OCI-LY1 (cell line): ENCODE data around the gene RAB11B.
"Not testable (repeated sequence)": the region's sequence is repeated elsewhere in the genome, so short reads cannot be mapped to it uniquely, and the experiment has no call there.

Experiments
- H2AFZ ChIP-seq: fragments of 200-600 bp; sonication (generic), shearing (Covaris generic); 2 replicates; pipeline ENCODE4 v1.6.0; 2014; ENCODE audit warnings: antibody characterized with exemption, mild to moderate bottlenecking, low read length
- H3F3A ChIP-seq: fragments of 200-600 bp; sonication (generic), shearing (Covaris generic); 2 replicates; pipeline ENCODE4 v1.6.0; 2014; ENCODE audit warnings: mild to moderate bottlenecking, antibody characterized with exemption, low read length, moderate library complexity; ENCODE audit not compliant: insufficient read depth
- H3K27ac ChIP-seq: fragments of 200-600 bp; sonication (generic); 2 replicates; pipeline ENCODE4 v1.5.1; 2014; ENCODE audit warnings: low read length, mixed run types, mild to moderate bottlenecking, low read depth; ENCODE audit not compliant: poor library complexity, severe bottlenecking
- H3K27me3 ChIP-seq: fragments of 200-600 bp; sonication (generic); 2 replicates; pipeline ENCODE4 v1.6.0; 2014; ENCODE audit warnings: antibody characterized with exemption, mild to moderate bottlenecking, low read length, moderate library complexity; ENCODE audit not compliant: insufficient read depth
- H3K36me3 ChIP-seq: fragments of 200-600 bp; sonication (generic); 2 replicates; pipeline ENCODE4 v1.6.1; 2014; ENCODE audit warnings: mild to moderate bottlenecking, antibody characterized with exemption, low read length, moderate library complexity, mixed read lengths; ENCODE audit not compliant: insufficient read depth
- H3K4me1 ChIP-seq: fragments of 200-600 bp; sonication (generic); 2 replicates; pipeline ENCODE4 v1.5.1; 2014; ENCODE audit warnings: mild to moderate bottlenecking, low read length, moderate library complexity; ENCODE audit not compliant: insufficient read depth, severe bottlenecking
- H3K4me2 ChIP-seq: fragments of 200-600 bp; sonication (generic), shearing (Covaris generic); 2 replicates; pipeline ENCODE4 v1.6.1; 2014; ENCODE audit warnings: low read length
- H3K4me3 ChIP-seq: fragments of 200-600 bp; sonication (generic); 2 replicates; pipeline ENCODE4 v1.5.1; 2014; ENCODE audit warnings: low read length, low read depth, mild to moderate bottlenecking, mixed read lengths; ENCODE audit not compliant: poor library complexity, severe bottlenecking
- H3K79me2 ChIP-seq: fragments of 200-600 bp; shearing (Covaris generic); 2 replicates; pipeline ENCODE4 v1.6.1; 2016; ENCODE audit warnings: mixed run types, low read length, mixed read lengths; ENCODE audit not compliant: insufficient read depth
- H3K9ac ChIP-seq: fragments of 200-600 bp; sonication (generic), shearing (Covaris generic); 2 replicates; pipeline ENCODE4 v1.6.1; 2014; ENCODE audit warnings: mild to moderate bottlenecking, low read length, mixed read lengths
- H3K9me2 ChIP-seq: fragments of 200-600 bp; sonication (generic), shearing (Covaris generic); 2 replicates; pipeline ENCODE4 v1.6.1; 2014; ENCODE audit warnings: low read depth, mild to moderate bottlenecking, low read length, mixed read lengths
- H3K9me3 ChIP-seq: fragments of 200-600 bp; shearing (Covaris generic); 2 replicates; pipeline ENCODE4 v1.6.1; 2014; ENCODE audit warnings: low read length, mixed read lengths
- H4K20me1 ChIP-seq: fragments of 200-600 bp; sonication (generic), shearing (Covaris generic); 2 replicates; pipeline ENCODE4 v1.6.0; 2016; ENCODE audit warnings: mild to moderate bottlenecking, low read length; ENCODE audit not compliant: insufficient read depth
- CTCF ChIP-seq: fragments of 200-600 bp; sonication (generic), shearing (Covaris generic); IDR thresholded peaks from 2 replicates; pipeline ENCODE4 v1.5.1; 2017; ENCODE audit warnings: mild to moderate bottlenecking, antibody characterized with exemption, low read length, moderate library complexity, mixed read lengths
- EZH2 ChIP-seq: fragments of 200-600 bp; sonication (generic), shearing (Covaris generic); IDR thresholded peaks from 2 replicates; pipeline ENCODE4 v1.8.0; 2017; ENCODE audit warnings: borderline replicate concordance, mixed run types, mild to moderate bottlenecking, antibody characterized with exemption, low read length, moderate library complexity, mixed read lengths

The RAB11B gene

GRCh38 chr19:8441725-8442544 lies 51.8 kb downstream of the RAB11B start:
- no peak overlapping the region for H2AFZ ChIP-seq
- no peak overlapping the region for H3K4me3 ChIP-seq
- H3K4me1 ChIP-seq: peaks cover 15% of the 10 kb centered on the region
- peaks cover 17% of the 10 kb centered on the region; the same call in 1 of the 2 replicates for H3K36me3 ChIP-seq
- H3K9me2 ChIP-seq: no peaks in the 10 kb centered on the region
- no peak overlapping the region for H3K27ac ChIP-seq
- no peak overlapping the region for H3K4me2 ChIP-seq
- no peak for TF ChIP-seq CTCF
- no peak for TF ChIP-seq EZH2
- no peaks in the 10 kb centered on the region for H3K27me3 ChIP-seq
- H3F3A ChIP-seq: no peaks in the 10 kb centered on the region
- no peaks in the 10 kb centered on the region for H3K9me3 ChIP-seq
- H3K9ac ChIP-seq: no peak overlapping the region
- peaks cover 20% of the 10 kb centered on the region for H3K79me2 ChIP-seq
- H4K20me1 ChIP-seq: no peaks in the 10 kb centered on the region

GRCh38 chr19:8444140-8444676 lies 54.0 kb downstream of the RAB11B start:
- Histone ChIP-seq H3K9ac (peak overlapping the region; percentile 90), H3K4me1 (peaks cover 38% of the 10 kb centered on the region), H2AFZ (peak overlapping the region; percentile 87; the same call in 1 of the 2 replicates), H3K4me3 (peak overlapping the region; percentile 91), H3K4me2 (peak overlapping the region; percentile 98), H3K79me2 (peaks cover 43% of the 10 kb centered on the region), H3K36me3 (peaks cover 27% of the 10 kb centered on the region; the same call in 1 of the 2 replicates)
- not testable (repeated sequence) for H3K9me3 ChIP-seq, H3K9me2 ChIP-seq, H3F3A ChIP-seq, H3K27ac ChIP-seq, H3K27me3 ChIP-seq, H4K20me1 ChIP-seq

GRCh38 chr19:8444677-8445487 lies 54.7 kb downstream of the RAB11B start, which contains the start of gene HNRNPM:
TSS of gene HNRNPM (plus strand) at chr19:8444975. CDS start at chr19:8444999, 24 bp downstream.
- H3K27ac ChIP-seq: peak within 1 kb of the TSS; percentile 26
- no peaks in the 10 kb centered on the region for H3K9me2 ChIP-seq
- no peaks in the 10 kb centered on the region for H3K9me3 ChIP-seq
- no peak for TF ChIP-seq CTCF
- H2AFZ ChIP-seq: peak within 1 kb of the TSS; percentile 87; the same call in 1 of the 2 replicates
- peak within 1 kb of the TSS; percentile 91 for H3K4me3 ChIP-seq
- H3K9ac ChIP-seq: peak within 1 kb of the TSS; percentile 94
- no peaks in the 10 kb centered on the region for H3K27me3 ChIP-seq
- peak within 1 kb of the TSS; percentile 98 for H3K4me2 ChIP-seq
- peaks cover 3% of the 10 kb centered on the region; the same call in 1 of the 2 replicates for H4K20me1 ChIP-seq
- peaks cover 49% of the 10 kb centered on the region for H3K79me2 ChIP-seq
- peaks cover 43% of the 10 kb centered on the region for H3K4me1 ChIP-seq
- no peaks in the 10 kb centered on the region for H3F3A ChIP-seq
- H3K36me3 ChIP-seq: peaks cover 28% of the 10 kb centered on the region; the same call in 1 of the 2 replicates
